Smooth muscle cell of the brain vasculature (primary cell): ENCODE results near the gene MAN2A1.

Experiments used
- DNase-seq: peaks from one replicate; pipeline ENCODE4 v3.0.0-alpha.2; 2012; ENCODE audit warnings: low read depth, low spot score

Gene MAN2A1

DNA sequence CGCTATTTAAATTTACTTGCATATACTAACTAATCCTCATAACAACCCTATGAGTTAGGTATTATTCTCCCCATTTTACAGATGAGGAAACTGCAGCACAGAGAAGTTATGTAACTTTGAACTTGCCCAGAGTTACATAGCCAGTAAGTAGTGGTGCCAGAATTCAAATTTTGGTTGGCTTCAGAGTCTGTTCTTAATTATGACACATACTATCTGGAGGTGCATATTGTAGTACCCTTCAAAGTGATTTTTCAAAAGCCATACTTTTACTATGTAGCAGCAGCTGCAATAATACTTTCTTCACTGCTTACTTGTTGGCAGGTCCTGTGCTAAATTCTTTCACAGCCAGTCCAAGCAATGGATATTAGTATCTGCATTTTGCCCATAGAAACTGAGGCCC lies 16.4 kb downstream of the MAN2A1 start:
- DNase-seq = no peak

DNA sequence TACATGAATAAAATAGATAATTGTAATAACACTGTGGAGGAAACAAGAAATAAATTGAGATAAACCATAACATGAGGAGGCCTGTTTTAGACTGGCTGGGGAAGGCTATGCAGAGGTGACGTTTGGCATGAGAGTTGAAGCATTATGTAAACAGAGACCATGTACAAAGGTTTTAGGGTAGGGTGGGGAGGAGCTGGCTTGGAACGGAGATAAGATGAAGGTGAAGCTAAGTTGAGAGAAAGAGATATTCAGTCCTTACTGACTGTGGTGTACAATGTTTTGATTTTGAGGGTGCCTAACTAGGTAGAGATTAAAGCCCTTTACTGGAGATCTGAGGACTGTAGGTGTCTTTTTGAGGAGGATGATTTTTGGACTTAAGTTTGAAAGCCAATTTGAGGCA lies 17.8 kb downstream of the MAN2A1 start:
- no peak for DNase-seq

DNA sequence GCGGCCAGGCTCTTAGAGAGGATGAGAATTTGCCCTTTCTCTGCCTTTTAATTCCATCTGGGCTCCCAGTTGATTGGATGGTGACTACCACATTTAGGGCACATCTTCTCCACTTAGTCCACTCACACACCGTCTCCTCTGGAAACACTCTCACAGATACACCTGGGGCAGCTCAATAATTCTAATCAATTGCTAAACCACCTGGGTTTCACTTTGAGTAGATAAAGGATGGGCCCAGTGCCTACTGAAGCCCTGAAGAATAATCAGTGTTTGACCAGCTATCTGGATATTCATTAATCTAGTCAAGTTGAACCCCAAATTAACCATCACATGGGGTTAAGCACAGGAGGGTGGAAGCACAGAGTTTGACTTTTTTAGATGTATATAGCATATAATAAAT lies 19.1 kb downstream of the MAN2A1 start:
- DNase-seq = no peak

GRCh38 chr5:109709225-109709624 lies 19.5 kb downstream of the MAN2A1 start:
- DNase-seq = no peak

DNA sequence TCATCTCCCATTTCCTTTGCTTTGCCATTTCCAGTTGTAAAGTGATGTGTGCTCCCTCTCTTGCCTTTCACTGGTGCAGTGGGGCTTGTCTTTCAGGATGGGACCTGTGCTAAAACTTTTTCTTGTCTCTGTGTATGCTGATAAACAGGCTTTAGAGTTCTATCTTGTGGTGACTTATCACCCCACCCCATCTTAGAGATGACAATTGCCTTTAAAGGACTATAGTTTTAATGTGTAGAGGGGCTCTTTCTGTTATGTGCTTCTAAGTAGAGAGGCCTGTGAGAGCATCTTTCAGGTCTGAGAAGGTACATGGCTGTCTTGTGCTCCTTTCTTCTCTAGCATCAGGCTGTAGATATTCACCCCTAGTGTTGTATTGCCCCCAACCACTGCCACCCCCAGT lies 21.9 kb downstream of the MAN2A1 start:
- no peak for DNase-seq

DNA sequence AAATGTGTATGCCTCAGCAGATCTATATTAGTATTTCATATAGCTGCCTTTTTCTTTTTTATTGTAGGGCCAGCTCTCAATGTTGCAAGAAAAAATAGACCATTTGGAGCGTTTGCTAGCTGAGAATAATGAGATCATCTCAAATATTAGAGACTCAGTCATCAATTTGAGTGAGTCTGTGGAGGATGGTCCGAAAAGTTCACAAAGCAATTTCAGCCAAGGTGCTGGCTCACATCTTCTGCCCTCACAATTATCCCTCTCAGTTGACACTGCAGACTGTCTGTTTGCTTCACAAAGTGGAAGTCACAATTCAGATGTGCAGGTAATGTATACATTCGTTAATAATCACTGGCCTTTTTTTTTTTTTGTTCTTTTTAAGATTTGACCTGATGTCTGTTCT lies 23.7 kb downstream of the MAN2A1 start:
- DNase-seq = no peak

DNA sequence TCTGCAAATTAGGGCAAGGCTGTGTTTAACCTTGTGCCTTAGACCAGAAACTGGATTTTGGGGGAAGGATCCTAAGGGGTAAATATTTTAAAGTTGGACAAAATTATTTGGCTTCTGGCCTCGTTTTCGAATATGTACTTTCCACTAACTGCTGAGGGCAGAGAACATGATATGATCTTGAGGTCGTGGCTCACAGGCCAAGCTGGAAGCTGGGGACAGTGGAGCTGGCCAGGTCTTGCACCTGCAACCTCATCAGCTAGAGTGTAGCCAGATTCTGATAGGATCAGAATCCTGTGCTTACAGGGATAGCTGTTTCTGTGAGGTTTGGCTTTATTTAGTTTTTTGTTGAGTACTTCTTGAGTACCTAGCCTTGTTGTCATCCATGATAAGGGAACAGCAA lies 24.9 kb downstream of the MAN2A1 start:
- no peak for DNase-seq

DNA sequence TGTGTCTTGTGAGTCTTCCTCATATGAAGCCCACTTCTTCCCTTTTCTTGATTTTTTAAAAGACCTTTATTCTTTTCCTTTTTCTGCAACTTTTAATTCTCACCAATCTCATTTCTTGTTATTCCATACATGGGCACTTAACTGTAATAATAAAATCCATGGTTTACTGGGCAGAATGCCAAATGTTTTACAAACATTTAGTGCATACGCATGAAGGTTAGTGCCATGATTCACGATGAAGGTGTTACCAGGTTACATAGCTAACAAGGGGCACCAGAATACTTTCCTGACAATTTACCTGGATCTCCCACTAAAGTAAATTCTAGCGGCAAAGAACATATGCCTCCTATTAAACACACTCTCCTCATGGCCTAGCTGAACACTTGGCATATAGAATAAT lies 28.5 kb downstream of the MAN2A1 start:
- DNase-seq = no peak

DNA sequence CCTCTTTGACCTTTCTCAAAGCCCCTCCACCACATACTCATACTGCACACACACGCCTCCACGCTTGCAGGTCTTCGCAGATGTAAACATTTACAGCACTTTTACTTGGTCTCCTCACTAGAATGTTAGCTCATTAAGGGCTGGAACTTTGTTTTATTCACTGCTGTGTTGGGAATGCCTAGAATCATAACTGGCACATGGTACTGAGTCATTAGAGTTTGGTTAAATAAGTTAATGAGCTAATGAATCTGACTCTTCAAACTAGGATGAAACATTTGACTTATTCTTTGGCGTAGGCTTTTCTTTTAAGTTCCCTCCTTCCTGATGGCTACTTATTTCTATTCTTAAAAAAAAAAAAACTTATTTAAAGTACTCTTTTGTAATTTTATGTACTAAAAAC lies 28.9 kb downstream of the MAN2A1 start:
- no peak for DNase-seq

- DNase-seq = no peak
Measured at GRCh38 chr5:109719978-109720377, 30.3 kb downstream of the MAN2A1 start.

DNA sequence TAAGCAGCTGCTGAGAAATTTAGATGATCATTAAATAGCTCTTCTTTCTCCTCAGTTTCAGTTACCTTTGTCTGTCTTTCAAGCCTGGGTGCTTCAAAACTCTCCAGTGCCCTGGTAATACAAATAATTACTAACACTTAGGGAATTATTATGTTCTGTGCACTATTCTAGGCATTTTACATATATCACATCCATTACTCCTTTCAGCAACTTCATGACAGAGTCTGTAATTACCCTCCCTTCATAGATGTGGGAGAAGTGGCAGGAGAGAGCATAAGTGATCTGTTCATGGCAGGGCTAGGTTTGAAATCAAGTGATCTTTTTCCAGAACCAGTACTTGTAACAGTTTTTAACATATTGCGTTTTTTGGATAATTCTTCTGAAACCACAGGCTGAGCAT lies 32.0 kb downstream of the MAN2A1 start:
- DNase-seq = no peak

GRCh38 chr5:109723606-109724005 lies 33.9 kb downstream of the MAN2A1 start:
- no peak for DNase-seq

DNA sequence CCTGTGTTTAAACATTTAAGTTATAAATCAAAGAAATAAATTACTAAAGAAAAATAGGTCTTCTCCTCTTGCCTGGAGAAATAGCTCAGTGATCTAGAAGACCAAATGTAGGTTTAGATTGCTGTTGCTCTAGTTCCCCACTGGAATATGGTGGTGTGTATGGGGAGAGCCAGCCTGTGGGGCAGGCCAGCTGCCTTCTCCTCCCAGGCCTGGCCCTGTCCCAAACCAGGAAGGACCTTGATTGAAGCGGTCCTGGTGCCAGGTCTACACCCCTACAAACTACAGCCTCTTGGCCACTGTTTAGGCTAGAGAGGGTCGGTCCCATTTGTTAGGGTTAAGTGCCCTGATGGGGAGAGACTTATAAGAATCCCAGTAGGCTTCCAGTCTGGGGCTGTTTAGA lies 35.4 kb downstream of the MAN2A1 start:
- no peak for DNase-seq

DNA sequence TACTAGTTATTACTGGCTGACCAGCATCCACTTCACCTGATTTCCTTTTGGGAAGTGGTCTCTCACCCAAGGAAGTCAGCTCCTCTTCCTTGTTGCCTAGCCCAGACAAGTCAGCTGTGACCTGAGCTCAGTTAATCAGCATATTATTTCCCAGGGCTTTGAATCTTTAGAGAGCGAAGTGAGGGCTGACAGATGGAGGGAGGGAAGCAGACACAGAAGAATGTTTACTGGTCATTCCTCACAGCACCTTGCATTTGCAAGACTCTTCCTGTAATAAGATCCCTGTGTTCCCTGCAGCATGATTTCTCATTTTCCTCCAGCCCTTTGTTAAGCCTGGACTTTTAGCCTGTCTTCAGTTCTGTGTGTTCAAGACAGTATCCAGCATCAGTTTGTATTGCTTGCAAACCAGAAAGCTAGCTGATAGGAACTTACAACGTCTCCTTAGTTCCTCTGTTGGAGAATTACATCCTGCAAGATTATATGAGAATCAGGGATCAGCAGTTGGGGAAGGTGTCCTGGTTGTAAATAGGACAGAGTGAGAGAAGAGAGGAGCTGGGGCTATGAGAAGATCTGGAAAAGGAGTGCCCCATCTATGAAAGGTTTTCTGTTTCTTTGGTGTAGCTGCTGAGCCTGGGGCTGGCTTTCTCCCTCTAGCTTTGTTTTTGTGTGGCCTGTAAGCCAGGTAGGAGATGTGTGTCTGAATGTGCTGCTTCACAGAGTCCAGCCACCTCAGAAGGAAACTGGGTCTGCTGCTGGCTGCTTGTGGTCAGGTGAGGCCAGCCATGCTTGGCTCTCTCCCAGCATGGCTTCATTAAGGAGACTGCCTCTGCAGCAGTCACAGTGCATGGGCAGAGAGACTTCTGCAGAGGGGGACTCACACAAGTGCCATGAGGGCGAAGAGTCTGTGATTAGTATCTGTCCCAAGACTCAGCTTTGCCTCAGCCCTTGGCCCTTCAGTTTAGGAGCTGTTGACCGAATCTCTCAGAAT lies 50.3 kb downstream of the MAN2A1 start:
- no peak for DNase-seq

DNA sequence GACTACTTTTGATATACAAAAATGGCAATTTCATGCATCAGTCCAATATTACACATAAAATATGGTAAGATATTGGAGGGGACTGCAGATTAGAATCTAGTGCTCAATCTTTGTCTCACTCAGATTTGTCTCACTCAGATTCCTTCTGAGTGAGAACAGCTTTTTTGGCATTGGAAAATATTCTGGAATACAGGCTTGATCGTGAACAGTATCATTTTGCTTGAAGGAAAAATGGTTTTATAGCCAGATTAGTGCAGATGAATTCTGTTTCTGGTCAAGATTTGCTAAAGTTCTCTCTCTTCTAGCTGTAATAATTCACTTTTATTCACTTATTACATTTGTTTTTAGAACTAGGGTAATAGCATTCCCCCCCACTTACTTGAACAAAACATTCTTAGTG lies 51.2 kb downstream of the MAN2A1 start:
- DNase-seq = no peak

DNA sequence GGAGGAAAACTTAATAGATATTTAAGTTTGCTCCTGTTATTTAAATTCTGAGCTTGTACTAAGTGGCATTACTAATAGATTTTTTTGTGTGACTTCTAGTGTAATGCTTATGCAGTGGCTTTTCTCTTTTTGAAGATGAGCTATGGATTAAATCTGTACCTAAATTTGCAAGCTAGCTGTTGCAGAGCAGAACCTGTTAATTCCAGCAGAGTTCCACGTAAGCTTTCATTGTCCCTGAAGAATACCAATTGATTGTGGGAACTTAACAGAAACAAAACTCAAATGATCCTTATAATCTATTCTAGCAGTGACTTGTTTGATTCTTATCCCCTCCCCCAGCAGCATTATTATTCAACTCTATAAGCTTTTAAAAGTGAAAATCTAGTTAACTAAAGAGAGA lies 51.7 kb downstream of the MAN2A1 start:
- no peak for DNase-seq

DNA sequence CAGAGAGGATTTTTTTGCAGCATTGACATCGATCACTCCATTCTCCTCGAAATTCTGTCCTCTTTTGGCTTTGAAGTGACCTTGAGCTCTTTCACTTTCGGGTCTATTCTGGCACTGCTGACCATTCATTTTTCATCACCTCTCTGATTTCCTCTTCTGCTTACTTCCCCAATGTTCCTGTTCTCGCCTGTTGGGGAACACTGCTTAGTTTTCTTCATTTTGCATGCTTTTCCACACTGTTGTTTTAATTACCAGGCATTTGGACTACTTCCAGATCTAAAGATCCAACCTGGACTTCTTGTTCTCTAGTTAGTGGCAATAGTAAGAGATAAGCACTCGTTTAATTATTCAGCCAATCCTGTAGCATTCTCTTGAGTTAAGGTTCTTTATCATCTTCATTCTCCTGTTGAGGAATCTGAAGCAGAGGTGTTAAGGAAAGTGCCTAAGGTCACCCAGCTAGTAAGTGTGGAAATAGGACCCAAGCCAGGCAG lies 53.4 kb downstream of the MAN2A1 start:
- DNase-seq = no peak

GRCh38 chr5:109743770-109744212 lies 54.1 kb downstream of the MAN2A1 start:
- peak; percentile 67 for DNase-seq

DNA sequence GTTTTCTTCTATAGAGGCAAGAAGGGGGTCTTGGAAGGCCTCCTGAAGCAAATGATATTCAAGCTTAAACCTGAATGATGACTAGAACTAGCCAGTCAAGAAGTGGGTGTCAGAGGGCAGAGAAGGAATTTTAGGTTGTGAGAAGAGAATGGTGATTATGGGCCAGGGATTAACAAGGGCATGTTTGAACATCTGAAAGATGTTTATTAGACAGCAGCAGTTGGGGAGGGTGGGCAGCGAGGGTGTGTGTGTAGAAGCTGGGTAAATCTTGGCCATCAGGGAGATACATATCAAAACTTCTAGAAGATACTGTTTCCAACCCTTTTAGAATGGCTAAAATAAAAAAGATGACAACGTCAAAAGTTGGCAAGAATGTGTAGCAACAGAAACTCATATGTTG lies 54.5 kb downstream of the MAN2A1 start:
- DNase-seq = no peak

DNA sequence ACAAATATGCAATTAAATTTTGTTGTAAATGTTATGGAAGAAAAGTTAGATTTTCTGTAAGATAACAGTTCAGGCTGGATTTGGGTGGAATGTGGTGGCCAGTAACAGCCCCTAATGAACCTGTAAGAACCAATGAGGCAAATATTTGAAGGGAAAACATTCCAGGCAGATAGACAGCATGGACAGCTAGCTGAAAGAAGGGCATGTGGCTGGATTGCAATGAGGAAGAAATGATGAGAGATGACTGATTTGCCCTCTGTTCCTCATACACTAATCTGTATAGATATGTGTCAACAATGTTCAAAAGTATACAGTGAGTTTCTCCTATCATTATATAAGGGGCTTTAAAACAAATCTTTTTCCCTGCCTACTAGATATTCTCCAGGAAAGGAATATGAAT lies 58.8 kb downstream of the MAN2A1 start:
- no peak for DNase-seq

- DNase-seq = no peak
Measured at GRCh38 chr5:109750463-109750862, 60.7 kb downstream of the MAN2A1 start.

GRCh38 chr5:109753279-109753678 lies 63.6 kb downstream of the MAN2A1 start:
- DNase-seq = no peak

DNA sequence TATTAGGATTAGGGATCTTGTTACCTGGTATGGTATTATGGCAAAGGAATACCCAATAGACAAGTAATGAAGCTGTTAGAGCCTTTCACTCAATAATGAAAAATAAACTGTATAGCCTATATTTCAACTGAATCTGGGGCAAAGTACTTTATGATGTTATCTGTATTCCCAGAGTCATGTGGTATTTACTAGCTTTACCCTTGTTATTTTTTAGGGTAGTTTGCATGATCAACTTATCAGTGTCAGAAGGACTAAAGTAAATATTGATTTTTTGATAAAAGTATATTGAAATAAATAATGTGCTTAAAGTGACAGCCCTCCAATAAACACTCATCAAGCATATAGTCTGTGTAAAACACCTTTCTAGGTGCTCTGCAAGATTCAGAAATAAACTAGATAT lies 64.6 kb downstream of the MAN2A1 start:
- no peak for DNase-seq
